T-helper 2 cell treated with Interferon-gamma antibody and Interleukin-4, amounts not matched to agents 100 ng/mL and 5 ng/mL, for 36 hours (primary cell): ENCODE measurements around the gene MTCP1. TPM values are rescaled to one million over a fixed set of nuclear protein-coding genes. Genes with fewer than 3 reads are reported as not detected.

Experiments
- intact Hi-C: fragments of 100-400 bp; cut with micrococcal nuclease; formaldehyde crosslinking; loops from one replicate; pipeline ENCODE4 v1.15.1; 2023
- total RNA-seq: library from RNA; stranded (reverse); gene quantifications from 2 replicates; pipeline ENCODE4 v1.2.3, GENCODE V29; 2022

MTCP1 gene, protein sequence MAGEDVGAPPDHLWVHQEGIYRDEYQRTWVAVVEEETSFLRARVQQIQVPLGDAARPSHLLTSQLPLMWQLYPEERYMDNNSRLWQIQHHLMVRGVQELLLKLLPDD
- total RNA-seq = 12.1 and 15.0 TPM in 2 replicates

DNA sequence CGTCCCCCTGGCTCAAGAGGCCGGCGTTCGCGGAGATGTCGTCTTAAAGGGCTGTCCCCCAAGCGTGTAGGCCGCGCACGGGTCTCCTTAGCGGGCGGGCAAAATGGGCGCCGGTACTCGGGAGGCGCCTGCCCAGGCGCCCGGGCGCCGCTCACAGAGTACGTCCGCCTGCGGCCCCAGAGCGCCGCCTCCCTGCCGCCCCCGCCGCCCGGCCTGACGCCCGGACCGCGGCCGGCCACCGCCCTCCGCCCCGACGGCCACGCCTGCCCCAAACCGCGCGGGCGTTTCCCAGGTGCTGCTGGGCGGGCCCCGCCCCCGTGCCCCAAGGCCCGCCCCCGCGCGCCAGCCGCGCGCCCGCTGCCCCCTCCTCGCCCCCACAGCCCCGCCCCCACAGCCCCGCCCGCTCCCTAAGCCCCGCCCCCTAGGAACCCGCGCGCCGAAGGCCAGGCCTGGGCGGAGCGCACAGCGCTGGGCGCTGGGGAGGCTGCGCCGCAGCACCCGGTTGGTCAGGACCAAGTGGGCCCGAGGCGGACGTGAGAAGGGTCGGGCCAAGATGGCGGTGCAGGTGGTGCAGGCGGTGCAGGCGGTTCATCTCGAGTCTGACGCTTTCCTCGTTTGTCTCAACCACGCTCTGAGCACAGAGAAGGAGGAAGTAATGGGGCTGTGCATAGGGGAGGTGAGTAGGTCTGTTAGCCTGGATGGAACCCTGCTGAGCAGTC is at the start of gene MTCP1, which contains the start of the genes BRCC3 and CMC4:
Gene MTCP1, minus strand, starts transcription at position 162 of the 719 bp plus-strand sequence. CDS start 5,126 bp downstream, outside the sequence.
Gene BRCC3, plus strand, starts transcription at position 534 of the 719 bp plus-strand sequence. Its CDS starts 20 bp downstream, at position 554.
Gene CMC4, minus strand, starts transcription at position 162 of the 719 bp plus-strand sequence. CDS start 7,113 bp downstream, outside the sequence.
- intact Hi-C loops = loop anchor here (1.0 to 5.0 kb wide), 3 partner anchors 44 to 146 kb away; partner anchors contain the start of gene VBP1

DNA sequence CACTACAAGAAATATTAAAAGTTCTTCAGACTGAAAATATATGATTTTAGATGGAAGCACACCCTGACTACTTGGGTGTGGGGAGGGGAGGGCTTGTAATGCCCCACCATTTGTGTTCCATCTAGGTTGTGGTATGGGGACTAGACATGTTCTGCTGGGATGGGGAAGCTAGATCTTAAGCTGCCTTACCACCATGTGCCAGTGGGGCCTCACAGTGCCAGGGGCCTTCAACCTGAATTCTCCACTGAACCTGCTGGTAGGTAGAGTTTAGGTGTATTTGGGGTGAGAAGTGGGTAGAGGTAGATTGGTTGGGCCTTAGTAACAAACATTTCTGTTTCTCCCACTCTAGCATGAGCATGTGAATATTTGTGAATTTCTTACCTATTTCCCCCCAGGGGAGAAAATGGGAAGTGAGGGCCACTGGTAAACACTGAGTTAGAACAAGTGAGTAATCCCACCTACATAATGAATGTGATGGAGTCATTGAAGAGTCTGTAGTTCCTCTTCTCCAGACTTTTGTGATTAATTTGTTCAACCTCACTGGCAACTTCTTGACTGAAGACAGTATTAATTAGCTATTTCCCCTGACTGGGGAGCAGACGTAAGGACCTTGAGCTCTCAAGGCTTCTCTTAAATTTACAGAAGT is 44.4 kb upstream of the MTCP1 start:
- intact Hi-C loops = no loop called here

DNA sequence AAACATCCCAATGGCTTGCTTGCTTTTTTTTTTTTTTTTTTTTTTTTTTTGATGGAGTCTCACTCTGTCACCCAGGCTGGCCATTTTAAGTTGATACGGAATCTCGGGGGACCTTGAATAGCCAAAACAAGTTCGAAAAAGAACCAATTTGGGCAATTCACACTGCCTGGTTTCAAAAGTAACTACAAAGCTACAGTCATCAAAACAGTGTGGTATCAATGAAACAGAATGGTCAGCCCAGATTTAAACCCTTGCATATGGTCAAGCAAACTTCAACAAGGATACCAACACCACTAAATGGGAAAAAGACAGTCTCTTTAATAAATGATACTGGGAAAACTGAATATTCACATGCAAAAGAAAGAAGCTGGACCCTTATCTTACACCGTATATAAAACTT is 42.2 kb upstream of the MTCP1 start:
- intact Hi-C loops = no loop called here

DNA sequence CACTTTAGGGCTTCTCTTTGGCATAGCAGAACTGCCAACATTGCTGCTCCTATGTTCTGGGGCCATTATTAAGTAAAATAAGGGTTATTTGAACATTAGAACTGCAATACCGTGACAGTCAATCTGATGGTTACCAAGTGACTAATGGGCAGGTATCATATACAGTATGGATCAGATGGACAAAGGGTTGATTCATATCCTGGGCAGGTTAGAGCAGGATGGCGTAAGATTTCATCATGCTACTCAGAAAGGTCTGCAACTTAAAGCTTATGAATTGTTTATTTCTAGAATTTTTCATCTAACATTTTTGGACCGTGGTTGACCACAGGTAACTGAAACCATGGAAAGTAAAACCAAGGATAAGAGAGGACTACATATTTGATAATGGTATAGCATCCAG is 41.2 kb upstream of the MTCP1 start:
- intact Hi-C loops = no loop called here

DNA sequence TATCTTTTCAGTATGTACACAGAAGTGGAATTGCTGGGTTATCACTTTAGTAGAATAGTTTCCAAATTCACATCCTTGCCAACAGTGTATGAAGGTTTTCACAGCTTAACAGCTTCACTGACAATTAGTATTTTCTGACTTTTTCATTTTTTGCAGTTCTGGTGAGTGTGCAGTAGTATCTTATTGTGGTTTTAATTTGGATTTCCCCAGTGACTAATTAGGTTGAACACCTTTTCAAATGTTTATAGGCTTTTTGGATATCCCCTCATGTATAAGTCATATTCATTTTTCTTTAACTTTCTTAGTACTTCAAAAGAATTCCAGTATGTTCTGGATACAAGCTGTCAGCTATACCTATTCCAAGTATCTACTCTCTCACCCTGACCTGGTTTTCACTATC is 37.5 kb upstream of the MTCP1 start:
- intact Hi-C loops = no loop called here

DNA sequence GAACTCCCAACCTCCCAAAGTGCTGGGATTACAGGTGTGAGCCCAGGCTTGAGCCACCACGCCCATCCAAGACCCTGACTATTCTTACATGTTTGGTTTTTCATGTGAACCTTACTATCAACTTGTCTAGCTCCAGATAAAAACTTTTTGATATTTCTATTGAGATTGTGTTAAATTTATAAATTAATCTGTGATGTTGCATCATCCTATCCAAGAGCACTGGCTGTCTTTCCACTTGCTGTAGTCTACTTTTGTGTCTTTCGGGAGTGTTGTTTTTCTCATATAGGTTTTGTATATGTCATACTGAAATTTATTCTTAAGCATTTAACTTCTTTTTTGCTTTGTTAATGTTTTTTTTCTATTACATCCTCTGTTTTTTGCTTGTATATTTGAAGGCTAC is 35.0 kb upstream of the MTCP1 start:
- intact Hi-C loops = no loop called here

DNA sequence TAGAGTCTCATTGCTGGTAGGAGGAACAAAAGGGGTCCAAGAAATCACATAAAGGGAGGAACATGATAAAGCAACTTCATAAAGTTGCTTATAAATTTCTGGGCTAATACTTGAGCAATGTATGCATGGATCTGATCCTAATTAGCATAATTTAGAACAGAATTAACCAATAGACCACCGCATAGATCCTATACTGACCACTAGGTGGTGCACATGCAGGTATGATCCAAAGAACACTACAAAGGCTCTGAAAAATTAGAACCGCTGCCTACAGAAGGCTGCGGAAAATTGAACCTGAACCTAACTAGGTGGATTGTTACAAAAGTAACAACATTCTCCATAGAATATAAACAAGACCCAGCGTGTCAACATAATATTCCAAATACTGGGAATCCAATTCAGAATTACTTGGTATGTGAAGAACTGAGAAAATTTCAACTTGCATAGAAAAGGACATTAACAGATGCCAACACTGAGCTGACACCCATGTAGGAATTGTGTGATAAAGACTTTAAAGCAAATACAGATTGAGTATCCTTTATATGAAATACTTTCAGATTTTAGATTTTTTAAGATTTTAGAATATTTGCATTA is 23.6 kb upstream of the MTCP1 start:
- intact Hi-C loops = loop anchor here (5.0 kb wide), 1 partner anchor 123 kb away; the partner anchor contains the start of gene VBP1

DNA sequence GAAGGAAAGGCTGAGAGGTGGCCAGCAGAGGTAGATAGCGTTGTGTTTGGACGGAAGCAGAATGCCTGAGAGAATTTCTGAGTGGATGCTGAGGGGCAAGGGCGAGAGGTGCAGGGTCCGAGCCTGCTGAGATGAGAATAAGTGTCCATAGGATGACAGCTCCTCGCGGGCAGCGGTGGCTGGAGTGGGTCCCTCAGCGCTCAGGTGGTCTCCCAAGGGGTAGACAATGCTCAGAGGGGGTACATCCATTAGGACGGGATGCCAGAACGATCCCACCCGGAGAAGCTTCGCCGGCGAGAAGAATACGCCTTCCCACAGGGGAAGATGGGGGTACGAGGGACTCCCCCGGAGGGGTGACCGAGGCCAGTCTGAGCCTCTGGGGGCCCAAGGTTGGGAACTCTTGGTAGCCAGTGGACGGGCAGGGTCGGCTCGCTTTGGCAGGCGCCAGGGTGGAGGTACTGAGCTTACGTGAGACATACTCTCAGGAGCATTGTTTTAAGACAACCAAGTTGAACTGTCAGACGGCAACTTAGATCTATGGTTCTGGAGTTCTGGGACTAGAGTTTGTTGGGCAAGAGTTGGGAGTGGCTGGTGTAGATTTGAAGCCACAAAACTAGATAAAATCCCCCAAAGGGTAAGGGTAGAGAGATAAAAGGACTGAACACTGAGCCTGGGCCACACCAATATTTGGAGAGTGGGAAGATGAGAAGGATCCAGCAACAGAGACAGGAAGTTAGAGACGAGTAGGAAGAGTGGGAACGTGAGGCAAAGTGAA is 16.2 kb upstream of the MTCP1 start:
- intact Hi-C loops = no loop called here

DNA sequence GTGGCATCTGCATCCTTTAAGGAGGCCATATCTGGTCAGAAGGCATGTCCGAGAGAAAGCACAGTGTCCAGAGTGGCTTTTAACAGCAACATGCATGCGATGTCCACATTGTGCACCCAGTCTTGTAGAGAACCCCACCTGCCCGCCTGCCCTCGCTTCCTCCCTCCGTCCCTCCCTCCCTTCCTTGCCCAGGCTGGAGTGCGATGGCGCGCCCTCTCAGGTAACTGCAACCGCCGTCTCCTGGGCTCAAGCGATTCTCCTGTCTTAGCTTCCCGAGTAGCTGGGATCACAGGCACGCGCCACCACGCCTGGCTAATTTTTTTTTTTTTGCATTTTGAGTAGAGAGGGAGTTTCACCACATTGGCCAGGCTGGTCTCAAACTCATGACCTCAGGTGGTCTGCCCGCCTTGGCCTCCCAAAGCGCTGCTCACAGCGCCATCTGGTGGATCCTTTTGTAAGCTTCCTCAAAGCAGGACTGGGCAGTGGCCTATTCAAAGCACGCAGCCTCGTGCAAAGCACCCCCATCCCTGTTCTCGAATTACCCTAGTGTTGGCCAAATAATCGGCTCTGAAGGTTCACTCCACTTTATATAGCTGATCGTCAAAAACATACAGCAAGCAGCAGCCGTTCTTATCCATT is 15.4 kb upstream of the MTCP1 start:
- intact Hi-C loops = no loop called here

DNA sequence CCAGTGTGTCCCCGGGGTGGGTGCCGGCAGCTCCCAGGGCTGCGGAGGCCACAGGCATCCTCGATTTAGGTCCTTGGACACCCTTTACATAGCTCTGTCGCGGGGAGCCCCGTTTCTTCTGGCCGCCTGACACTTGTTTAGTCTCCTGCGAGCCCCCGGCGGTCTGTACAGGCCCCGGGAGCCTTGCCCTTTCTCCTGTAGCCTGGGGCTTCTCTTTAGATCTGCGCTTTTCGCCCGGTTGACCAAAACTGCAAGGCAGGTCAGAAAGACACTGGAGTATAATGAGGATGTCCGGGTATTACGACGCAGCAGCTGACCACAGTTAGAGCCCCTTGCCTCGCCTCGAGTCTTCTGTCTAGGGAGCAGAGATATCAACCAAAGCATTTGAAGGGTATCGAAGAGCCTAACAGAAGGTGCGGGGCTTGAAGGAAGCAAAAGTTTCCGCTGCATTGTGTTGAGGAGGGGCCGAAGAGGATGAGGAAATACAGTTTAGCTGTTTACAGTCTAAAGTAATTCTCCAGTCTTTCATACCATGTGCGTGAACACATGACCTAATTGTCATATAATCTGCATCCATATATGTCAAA is 851 bp upstream of the MTCP1 start:
- intact Hi-C loops = loop anchor here (1.0 to 5.0 kb wide), 3 partner anchors 44 to 145 kb away; partner anchors contain the start of gene VBP1

DNA sequence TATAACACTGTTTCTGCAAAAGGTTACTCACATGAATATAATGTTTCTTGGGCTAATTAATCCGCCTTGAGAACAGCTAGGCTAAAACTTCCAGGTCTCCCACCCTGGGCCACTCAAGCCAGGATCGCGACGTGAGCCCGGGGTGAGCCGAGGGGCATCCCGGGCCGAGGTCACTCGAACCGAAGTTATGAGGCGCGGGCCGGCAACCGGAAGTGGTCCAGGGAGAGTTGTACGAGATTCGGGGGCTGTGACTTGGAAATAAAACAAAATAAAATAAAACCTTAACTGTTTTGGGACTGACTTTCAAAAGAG is 317 bp downstream of the MTCP1 start:
- intact Hi-C loops = loop anchor here (2.0 to 5.0 kb wide), 2 partner anchors 88 to 146 kb away; partner anchors contain the start of gene VBP1

DNA sequence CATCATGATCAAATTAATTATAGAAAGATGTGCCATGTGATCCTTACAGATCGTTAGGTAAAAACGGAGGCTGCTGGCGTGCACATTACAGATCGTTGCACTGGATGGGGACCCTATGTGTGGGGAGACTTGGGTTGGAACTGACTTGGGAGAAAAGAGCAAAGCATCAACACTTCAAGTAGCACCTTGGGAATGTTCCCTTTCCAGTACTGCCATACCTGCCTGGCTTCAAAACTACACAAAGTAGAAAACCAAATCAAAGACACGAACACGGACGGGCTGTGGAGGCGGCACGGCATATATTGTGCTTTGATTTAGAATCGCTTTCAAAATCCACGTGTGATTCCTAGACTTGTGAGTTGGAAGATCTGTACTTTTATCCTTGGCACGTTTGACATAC is 898 bp downstream of the MTCP1 start:
- intact Hi-C loops = loop anchor here (2.0 to 5.0 kb wide), 2 partner anchors 88 to 147 kb away; partner anchors contain the start of gene VBP1

DNA sequence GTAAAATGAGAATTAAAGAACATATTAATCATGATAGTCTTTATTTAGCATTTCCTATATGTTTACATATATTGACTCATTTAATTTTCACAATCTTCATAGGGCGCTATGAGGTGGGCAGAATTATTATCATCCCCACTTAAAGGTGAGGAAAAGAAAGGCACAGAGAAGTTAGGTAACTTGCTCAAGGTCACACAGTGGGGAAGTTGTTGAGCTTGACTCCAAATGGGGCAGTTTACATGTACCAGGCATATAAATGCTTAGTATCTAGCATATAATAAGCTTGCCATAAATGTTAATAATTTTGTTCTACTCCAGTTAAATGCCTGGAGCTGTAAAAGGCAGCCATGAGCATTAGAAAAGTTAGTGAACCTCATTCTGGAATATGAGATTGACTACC is 1.5 kb downstream of the MTCP1 start:
- intact Hi-C loops = no loop called here

DNA sequence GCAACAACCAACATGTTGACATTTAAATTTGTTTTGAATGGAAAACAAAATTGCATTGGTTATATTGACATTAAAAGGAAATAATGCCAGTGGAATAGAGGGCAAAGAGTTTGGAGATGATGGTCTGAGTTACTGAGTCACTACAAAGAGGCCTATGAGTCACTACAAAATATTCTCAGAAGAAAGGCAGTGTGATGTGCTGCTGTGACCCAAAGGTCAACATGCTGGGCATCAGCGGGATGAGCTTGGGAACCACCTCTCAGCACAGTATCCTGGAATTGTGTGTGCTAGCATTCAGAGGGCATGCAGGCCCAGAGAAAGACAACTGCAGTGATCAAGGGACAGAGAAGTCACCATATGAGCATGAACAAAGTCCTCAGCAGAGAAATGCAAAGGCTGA is 2.8 kb downstream of the MTCP1 start:
- intact Hi-C loops = no loop called here

DNA sequence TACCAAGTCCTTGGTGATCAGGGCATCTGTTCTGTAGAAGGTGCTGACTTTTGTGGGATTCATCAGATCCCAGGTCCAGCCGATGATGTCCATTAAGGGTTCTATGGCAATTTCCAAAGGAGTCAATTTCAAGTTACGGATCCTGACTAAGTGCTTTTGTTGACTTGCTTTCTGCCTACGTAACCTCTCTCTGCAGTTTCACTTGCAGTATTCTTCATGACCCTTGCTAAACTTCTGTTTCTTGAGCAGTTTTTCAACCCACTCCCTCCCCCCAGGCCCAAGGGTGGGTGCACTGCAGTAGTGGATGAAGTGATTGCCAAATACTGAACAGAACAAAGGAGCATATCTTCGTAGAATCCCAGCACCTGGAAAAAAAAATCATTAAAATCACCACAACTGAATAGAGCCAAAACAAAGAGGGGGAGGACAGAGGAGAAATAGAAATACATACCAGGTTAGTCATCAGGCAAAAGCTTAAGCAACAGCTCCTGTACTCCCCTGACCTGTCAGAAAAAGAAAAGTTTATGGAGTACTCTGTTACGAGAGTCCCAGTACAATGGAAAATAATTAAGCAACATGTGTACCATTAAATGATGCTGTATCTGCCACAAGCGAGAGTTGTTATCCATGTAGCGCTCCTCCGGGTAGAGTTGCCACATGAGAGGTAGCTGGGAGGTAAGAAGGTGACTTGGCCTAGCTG is 5.8 kb downstream of the MTCP1 start:
- intact Hi-C loops = no loop called here

DNA sequence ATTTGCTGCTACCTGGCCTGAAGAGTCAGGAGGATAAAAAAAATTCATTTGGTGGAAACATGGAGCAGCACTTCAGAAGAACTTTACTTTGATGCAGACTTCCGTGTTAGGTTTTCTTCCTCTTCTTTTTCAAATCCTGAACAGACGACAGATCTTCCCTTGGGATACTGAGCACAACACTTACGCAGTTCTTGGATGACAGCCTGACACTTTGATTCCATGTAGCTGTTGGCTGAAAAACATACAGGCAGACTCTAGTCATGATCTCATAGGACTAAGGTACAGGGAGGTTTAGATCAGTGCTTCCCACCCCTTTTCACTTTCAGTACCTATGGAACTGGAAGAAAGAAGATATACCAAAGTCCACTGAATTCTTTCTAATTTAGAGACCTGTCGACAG is 9.2 kb downstream of the MTCP1 start:
- intact Hi-C loops = no loop called here

DNA sequence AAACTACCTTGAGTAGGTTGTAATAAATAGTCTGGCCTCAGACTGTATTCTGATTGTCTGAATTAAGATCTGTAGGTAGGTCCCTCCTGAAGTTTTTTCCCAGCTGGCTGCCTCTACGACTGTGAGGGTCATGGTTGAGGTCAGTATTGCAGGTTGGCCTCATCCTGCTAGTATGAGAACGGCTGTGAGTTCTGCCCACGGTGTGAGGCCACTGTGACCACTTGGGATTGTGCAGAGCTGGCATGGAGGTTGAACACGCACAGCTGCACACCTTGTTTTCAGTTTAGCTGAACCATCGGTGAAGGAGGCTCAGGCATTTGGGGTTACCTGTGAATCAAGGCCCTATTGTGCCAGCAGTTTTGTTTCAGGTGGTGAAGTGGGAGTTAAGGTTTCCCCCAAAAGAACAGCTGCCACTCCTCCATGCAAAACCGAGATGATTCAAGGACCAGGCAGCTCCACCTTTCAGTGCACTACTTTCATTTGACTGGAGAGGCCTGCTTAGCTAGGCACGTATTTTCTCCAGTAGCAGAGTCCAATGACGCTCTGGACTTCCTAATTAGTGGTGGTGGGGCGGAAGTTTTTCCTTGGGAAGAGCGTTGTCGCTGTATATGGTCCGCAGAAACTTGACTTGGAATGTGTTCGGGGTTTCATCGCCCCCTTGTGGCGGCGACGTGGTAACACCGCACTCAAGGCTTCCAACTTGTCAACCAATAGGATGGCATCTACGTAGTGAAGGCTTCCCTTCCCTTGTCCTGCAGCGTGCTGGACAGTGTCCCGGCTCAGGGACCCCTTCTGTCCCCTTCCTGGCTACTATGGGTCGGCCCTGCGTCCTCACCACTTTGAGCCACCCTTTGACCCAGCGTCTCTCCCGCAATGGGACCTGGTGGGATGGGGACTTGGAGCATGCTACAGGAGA is 13.8 kb downstream of the MTCP1 start:
- intact Hi-C loops = loop anchor here (1.0 to 2.0 kb wide), 3 partner anchors 30 to 138 kb away; partner anchors contain the start of gene FUNDC2

DNA sequence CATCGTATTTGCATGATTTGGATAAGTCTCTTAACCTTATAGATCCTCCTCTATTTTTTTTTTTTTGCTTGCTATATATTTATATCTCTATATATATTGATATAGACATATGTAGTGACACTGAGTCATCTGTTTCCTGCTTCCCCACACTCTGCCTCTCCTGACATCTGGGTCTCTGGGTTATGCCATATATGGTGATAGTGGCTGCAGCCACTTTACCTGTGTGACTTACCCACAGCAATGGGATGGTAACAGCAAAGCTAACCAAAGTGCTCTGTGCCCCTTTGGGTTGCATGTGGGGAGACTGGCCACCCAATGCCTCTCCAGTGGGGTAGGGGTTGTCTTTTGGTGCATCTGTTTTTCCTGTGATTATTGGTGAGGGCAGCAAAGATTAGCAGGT is 14.5 kb downstream of the MTCP1 start:
- intact Hi-C loops = loop anchor here (2.0 kb wide), 2 partner anchors 30 to 138 kb away; partner anchors contain the start of gene FUNDC2
